Activated CD8-positive, alpha-beta memory T cell treated with anti-CD3 and anti-CD28 coated beads, Interleukin-2, amount 50 U/mL, for 48 hours (primary cell): ENCODE results near the gene IGBP1.
"Not testable (repeated sequence)": the region's sequence is repeated elsewhere in the genome, so short reads cannot be mapped to it uniquely, and the experiment has no call there.

Experiments used
- DNase-seq: peaks from one replicate; pipeline ENCODE4 v3.0.0-alpha.2; 2020

The IGBP1 gene

GRCh38 chrX:70133303-70134115, at the start of gene IGBP1:
Gene IGBP1 (plus strand): TSS chrX:70133447. CDS start chrX:70133948, 501 bp downstream.
- DNase-seq = peak; percentile 79

GRCh38 chrX:70084592-70085240, 48.5 kb upstream of the IGBP1 start:
- no peak for DNase-seq

GRCh38 chrX:70087857-70088630, 45.2 kb upstream of the IGBP1 start:
- no peak for DNase-seq

- DNase-seq = no peak
These were observed 44.5 kb upstream of the IGBP1 start for GRCh38 chrX:70088751-70089150.

GRCh38 chrX:70089604-70090297, 43.5 kb upstream of the IGBP1 start:
- DNase-seq = no peak

GRCh38 chrX:70092247-70092646, 41.0 kb upstream of the IGBP1 start:
- DNase-seq = no peak

GRCh38 chrX:70096052-70096451, 37.2 kb upstream of the IGBP1 start:
- DNase-seq = no peak

GRCh38 chrX:70105229-70105628, 28.0 kb upstream of the IGBP1 start:
- DNase-seq = no peak

GRCh38 chrX:70111436-70112026, 21.7 kb upstream of the IGBP1 start:
- DNase-seq = not testable (repeated sequence)

GRCh38 chrX:70117738-70118137, 15.5 kb upstream of the IGBP1 start:
- DNase-seq = no peak

- DNase-seq = not testable (repeated sequence)
These were observed 10.2 kb upstream of the IGBP1 start for GRCh38 chrX:70123014-70123413.

GRCh38 chrX:70124678-70125077, 8.6 kb upstream of the IGBP1 start:
- DNase-seq = no peak

GRCh38 chrX:70128071-70128470, 5.2 kb upstream of the IGBP1 start:
- DNase-seq = no peak

GRCh38 chrX:70129816-70130215, 3.4 kb upstream of the IGBP1 start:
- DNase-seq = no peak

- no peak for DNase-seq
These were observed 1.0 kb upstream of the IGBP1 start for GRCh38 chrX:70132224-70132623.

- no peak for DNase-seq
These were observed 357 bp upstream of the IGBP1 start for GRCh38 chrX:70132877-70133302.

GRCh38 chrX:70134116-70134477, 850 bp downstream of the IGBP1 start:
- DNase-seq = no peak

GRCh38 chrX:70138622-70139021, 5.4 kb downstream of the IGBP1 start:
- DNase-seq = no peak

GRCh38 chrX:70139736-70140135, 6.5 kb downstream of the IGBP1 start:
- DNase-seq = no peak

- no peak for DNase-seq
These were observed 8.1 kb downstream of the IGBP1 start for GRCh38 chrX:70141373-70141772.

- no peak for DNase-seq
These were observed 33.6 kb downstream of the IGBP1 start for GRCh38 chrX:70166601-70167590.
